Measurements from ENCODE around the gene OR8G5. TPM values are rescaled to one million over a fixed set of nuclear protein-coding genes. Genes with fewer than 3 reads are reported as not detected.

The OR8G5 gene
- total and polyA plus RNA-seq, 2 experiments from 2014 or later: not detected

- TF ChIP-seq CTCF (IDR thresholded peaks at IDR 0.05; ENCODE audit: poor library complexity) (no peak), EZH2phosphoT487 (IDR thresholded peaks at IDR 0.05; ENCODE audit: low read depth, severe bottlenecking, unreplicated experiment) (no peak), EZH2 (IDR thresholded peaks at IDR 0.05; ENCODE audit: borderline replicate concordance) (no peak)
- Histone ChIP-seq H3K36me3 (replicated peaks; ENCODE audit: insufficient read depth, low read depth) (no peaks in the 10 kb centered on the region), H3K4me1 (ENCODE audit: insufficient read depth) (no peaks in the 10 kb centered on the region), H3K4me3 (no peak overlapping the region), H3K79me2 (no peaks in the 10 kb centered on the region), H3K9me3 (ENCODE audit: low read depth) (no peaks in the 10 kb centered on the region), H2AFZ (no peak overlapping the region), H3K27me3 (no peaks in the 10 kb centered on the region), H3K9me2 (replicated peaks; ENCODE audit: insufficient read depth) (no peaks in the 10 kb centered on the region), H4K20me1 (ENCODE audit: insufficient read depth, poor library complexity, severe bottlenecking) (no peaks in the 10 kb centered on the region), H3K4me2 (no peak overlapping the region), H3K27ac (no peak overlapping the region)
- no peak for DNase-seq (ENCODE audit: low spot score)
- WGBS (ENCODE audit: low lambda C conversion rate, missing lambda C conversion rate): 92% methylated on average over 5 of the region's 5 CpGs
Observed at GRCh38 chr11:124210421-124210820, 45.8 kb upstream of the OR8G5 start.

- Histone ChIP-seq H3K36me3 (replicated peaks; ENCODE audit: insufficient read depth, low read depth) (no peaks in the 10 kb centered on the region), H3K27me3 (no peaks in the 10 kb centered on the region), H3K4me1 (ENCODE audit: insufficient read depth) (no peaks in the 10 kb centered on the region), H3K9me2 (replicated peaks; ENCODE audit: insufficient read depth) (no peaks in the 10 kb centered on the region), H4K20me1 (ENCODE audit: insufficient read depth, poor library complexity, severe bottlenecking) (no peaks in the 10 kb centered on the region), H3K27ac (no peak overlapping the region), H3K4me2 (no peak overlapping the region), H2AFZ (no peak overlapping the region), H3K79me2 (no peaks in the 10 kb centered on the region), H3K9me3 (ENCODE audit: low read depth) (no peaks in the 10 kb centered on the region), H3K4me3 (no peak overlapping the region)
- TF ChIP-seq EZH2phosphoT487 (IDR thresholded peaks at IDR 0.05; ENCODE audit: low read depth, severe bottlenecking, unreplicated experiment) (no peak), EZH2 (IDR thresholded peaks at IDR 0.05; ENCODE audit: borderline replicate concordance) (no peak), CTCF (IDR thresholded peaks at IDR 0.05; ENCODE audit: poor library complexity) (no peak)
- no peak for DNase-seq (ENCODE audit: low spot score)
Observed at GRCh38 chr11:124211321-124211720, 44.9 kb upstream of the OR8G5 start.

- Histone ChIP-seq H2AFZ (no peak overlapping the region), H3K27ac (no peak overlapping the region), H3K36me3 (replicated peaks; ENCODE audit: insufficient read depth, low read depth) (no peaks in the 10 kb centered on the region), H3K4me2 (no peak overlapping the region), H3K4me1 (ENCODE audit: insufficient read depth) (no peaks in the 10 kb centered on the region), H4K20me1 (ENCODE audit: insufficient read depth, poor library complexity, severe bottlenecking) (no peaks in the 10 kb centered on the region), H3K27me3 (no peaks in the 10 kb centered on the region), H3K79me2 (no peaks in the 10 kb centered on the region), H3K9me3 (ENCODE audit: low read depth) (no peaks in the 10 kb centered on the region), H3K9me2 (replicated peaks; ENCODE audit: insufficient read depth) (no peaks in the 10 kb centered on the region), H3K4me3 (no peak overlapping the region)
- WGBS (ENCODE audit: low lambda C conversion rate, missing lambda C conversion rate): 84% methylated on average over 3 of the region's 3 CpGs
- TF ChIP-seq EZH2phosphoT487 (IDR thresholded peaks at IDR 0.05; ENCODE audit: low read depth, severe bottlenecking, unreplicated experiment) (no peak), CTCF (IDR thresholded peaks at IDR 0.05; ENCODE audit: poor library complexity) (no peak), EZH2 (IDR thresholded peaks at IDR 0.05; ENCODE audit: borderline replicate concordance) (no peak)
- no peak for DNase-seq (ENCODE audit: low spot score)
Observed at GRCh38 chr11:124214027-124214426, 42.1 kb upstream of the OR8G5 start.

- Histone ChIP-seq H3K9me2 (replicated peaks; ENCODE audit: insufficient read depth) (no peaks in the 10 kb centered on the region), H3K27me3 (no peaks in the 10 kb centered on the region), H3K36me3 (replicated peaks; ENCODE audit: insufficient read depth, low read depth) (no peaks in the 10 kb centered on the region), H3K79me2 (no peaks in the 10 kb centered on the region), H3K4me3 (no peak overlapping the region), H3K4me2 (no peak overlapping the region), H3K9me3 (ENCODE audit: low read depth) (no peaks in the 10 kb centered on the region), H2AFZ (no peak overlapping the region), H3K4me1 (ENCODE audit: insufficient read depth) (no peaks in the 10 kb centered on the region), H3K27ac (no peak overlapping the region), H4K20me1 (ENCODE audit: insufficient read depth, poor library complexity, severe bottlenecking) (no peaks in the 10 kb centered on the region)
- TF ChIP-seq EZH2 (IDR thresholded peaks at IDR 0.05; ENCODE audit: borderline replicate concordance): no peak
- TF ChIP-seq EZH2phosphoT487 (IDR thresholded peaks at IDR 0.05; ENCODE audit: low read depth, severe bottlenecking, unreplicated experiment): no peak
- no peak for TF ChIP-seq CTCF (IDR thresholded peaks at IDR 0.05; ENCODE audit: poor library complexity)
- DNase-seq (ENCODE audit: low spot score): no peak
Observed at GRCh38 chr11:124219126-124219525, 37.0 kb upstream of the OR8G5 start.
